GM10248 (cell line): ENCODE results near the gene NFATC2.
"Not testable (repeated sequence)": the region's sequence is repeated elsewhere in the genome, so short reads cannot be mapped to it uniquely, and the experiment has no call there.

Experiments
- CTCF ChIA-PET: fragments of 300-600 bp; sonication (Branson Sonifier 250); formaldehyde crosslinking; extraction: SDS; loops from one replicate; lab custom pipeline; 2021; ENCODE audit warnings: antibody characterized with exemption; lab: Yijun Ruan, JAX
- POLR2A ChIA-PET: fragments of 350-650 bp; sonication (Branson Sonifier 250); formaldehyde crosslinking; extraction: SDS; loops from one replicate; lab custom pipeline; 2020; ENCODE audit warnings: antibody characterized with exemption; lab: Yijun Ruan, JAX
- DNase-seq: peaks from one replicate; pipeline ENCODE4 v3.0.0; 2012; ENCODE audit errors: extremely low spot score
- TF ChIP-seq, protein P1 (sequence below): IDR thresholded peaks from 2 replicates; pipeline ENCODE4 v1.5.1; 2012; ENCODE audit warnings: mild to moderate bottlenecking, low read depth; ENCODE audit errors: extremely low read depth, missing control alignments, control extremely low read depth

Gene NFATC2

DNA sequence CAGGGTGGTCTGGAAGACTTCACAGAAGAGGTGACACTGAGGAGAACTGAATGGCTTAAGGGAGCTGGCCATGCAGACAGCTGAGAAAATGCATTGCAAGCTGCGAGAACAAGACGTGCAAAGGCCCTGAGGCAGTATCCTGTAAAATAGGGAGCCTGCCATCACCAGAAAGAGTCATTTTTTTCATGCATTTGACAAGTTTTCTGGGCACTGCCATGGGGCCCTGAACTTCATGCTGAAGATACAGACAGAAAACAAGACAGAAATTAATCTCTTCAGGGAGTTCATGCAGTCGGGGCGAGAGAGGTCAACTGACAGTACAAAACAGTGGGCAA is 28.9 kb upstream of the NFATC2 start:
- POLR2A ChIA-PET: no interaction called here
- no peak for DNase-seq
- CTCF ChIA-PET: no interaction called here
- TF ChIP-seq, protein P1, sequence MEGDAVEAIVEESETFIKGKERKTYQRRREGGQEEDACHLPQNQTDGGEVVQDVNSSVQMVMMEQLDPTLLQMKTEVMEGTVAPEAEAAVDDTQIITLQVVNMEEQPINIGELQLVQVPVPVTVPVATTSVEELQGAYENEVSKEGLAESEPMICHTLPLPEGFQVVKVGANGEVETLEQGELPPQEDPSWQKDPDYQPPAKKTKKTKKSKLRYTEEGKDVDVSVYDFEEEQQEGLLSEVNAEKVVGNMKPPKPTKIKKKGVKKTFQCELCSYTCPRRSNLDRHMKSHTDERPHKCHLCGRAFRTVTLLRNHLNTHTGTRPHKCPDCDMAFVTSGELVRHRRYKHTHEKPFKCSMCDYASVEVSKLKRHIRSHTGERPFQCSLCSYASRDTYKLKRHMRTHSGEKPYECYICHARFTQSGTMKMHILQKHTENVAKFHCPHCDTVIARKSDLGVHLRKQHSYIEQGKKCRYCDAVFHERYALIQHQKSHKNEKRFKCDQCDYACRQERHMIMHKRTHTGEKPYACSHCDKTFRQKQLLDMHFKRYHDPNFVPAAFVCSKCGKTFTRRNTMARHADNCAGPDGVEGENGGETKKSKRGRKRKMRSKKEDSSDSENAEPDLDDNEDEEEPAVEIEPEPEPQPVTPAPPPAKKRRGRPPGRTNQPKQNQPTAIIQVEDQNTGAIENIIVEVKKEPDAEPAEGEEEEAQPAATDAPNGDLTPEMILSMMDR: no peak

DNA sequence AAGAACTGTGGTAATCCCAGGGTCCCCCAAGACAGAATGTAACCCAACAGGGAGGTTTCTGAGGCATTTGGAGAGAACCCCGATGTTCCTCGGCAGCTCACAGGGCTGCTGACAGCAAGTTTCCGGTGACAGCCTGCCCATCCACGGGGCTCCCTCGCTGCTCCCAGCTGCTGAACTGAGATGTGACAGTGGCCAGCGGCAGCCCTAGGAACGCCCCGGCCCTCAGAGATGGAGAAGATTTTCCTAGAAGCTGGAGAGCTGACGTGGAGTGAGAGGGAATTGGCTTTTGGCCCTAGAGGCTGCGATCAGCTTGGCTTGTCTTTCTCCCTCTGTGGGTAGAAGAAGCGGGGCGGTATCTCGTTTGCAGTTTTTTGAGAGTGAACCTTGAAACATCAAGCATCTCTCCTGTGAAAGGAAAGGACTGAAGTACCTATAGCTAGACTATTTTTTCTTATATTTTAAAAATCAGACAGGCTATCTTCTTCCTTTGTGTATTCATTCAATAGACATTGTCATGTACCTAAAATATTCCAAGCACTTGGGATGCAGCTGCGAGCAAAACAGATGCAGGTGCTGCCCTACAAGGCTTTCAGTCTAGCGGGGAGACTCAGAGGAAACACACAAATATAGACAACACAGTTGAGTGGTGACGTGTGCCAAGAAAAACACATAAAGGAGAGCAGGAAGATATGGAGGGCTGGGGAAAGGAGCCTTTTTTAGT is 28.4 kb upstream of the NFATC2 start:
- DNase-seq: no peak
- ChIA-PET POLR2A (no interaction called here), CTCF (no interaction called here)
- TF ChIP-seq, protein P1: no peak

DNA sequence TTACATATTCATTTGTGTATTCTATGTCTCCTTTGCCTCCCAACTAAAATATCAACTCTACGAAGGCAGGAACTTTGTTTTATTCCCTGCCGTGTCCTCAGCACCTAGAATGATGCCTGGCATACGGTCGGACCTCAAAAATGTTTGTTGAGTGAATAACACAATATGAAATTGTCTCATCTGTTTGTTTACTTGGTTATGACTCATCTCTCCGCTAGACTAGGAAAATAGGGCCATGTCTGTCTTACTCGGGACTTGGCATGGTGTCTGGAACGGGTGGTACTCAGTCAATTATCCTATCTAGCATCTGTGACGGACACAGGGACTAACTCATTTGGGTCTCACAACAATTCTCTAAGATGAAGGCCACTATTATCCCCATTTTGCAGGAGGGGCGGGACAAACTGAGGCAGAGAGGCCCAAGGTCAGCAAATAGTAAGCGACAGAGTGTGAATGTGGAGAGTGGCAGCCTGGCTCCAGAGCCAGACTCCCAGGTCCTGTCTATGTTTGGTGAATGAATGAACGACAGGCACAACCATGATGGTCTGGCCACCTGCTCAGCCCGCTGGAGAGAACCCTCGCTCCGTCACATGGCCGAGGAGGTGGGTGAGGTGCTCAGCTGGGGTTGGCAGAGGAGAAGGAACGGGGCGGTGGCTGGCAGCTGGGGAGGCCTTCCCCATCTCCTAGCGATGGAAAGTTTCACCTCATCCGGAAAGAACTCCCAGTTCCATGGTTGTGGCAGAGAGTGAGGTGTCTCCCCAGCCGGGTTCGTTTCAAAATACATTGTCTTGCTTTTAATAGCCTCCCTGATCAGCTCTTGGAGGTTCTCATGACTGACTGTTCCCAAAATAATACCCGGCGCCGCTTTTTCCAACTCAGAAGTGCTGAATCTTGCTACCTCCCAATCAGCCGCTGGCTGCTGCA is 27.6 kb upstream of the NFATC2 start:
- DNase-seq: no peak
- ChIA-PET CTCF (no interaction called here), POLR2A (no interaction called here)
- TF ChIP-seq, protein P1: no peak

DNA sequence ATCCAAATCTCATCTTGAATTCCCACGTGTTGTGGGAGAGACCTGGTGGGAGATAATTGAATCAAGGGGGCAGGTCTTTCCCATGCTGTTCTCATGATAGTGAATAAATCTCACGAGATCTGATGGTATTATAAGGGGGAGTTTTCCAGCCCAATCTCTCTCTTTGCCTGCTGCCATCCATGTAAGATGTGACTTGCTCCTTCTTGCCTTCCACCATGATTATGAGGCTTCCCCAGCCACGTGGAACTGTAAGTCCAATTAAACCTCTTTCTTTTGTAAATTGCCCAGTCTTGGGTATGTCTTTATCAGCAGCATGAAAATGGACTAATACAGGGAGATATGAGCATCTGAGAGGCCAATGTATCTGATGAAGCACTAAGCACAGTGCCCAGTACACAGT is 26.0 kb upstream of the NFATC2 start:
- POLR2A ChIA-PET, DNase-seq, CTCF ChIA-PET: not testable (repeated sequence)

DNA sequence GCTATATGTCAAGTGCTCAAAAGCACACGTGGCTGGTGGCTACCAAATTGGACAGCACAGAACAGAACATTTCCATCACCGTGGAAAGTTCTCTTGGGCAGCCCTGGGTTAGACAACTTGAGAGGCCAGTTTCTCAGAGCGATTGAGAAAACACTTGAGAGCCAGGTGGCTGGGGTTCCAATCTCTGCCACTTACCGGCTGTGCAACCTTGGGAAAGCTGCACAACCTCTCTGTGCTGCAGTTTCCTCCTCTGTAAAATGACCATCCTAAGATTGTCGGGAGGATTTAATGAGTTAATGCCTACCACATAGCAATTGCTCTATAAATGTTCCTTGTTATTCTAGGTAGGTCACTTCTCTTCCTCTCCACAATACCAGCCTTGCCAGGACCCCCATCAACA is 25.1 kb upstream of the NFATC2 start:
- ChIA-PET CTCF (interaction anchor here (1.9 to 3.1 kb wide), 2 partner anchors 25 to 27 kb away, joined by 5 to 9 read pairs; partner anchors contain the start of gene NFATC2), POLR2A (no interaction called here)
- TF ChIP-seq, protein P1: no peak
- no peak for DNase-seq

DNA sequence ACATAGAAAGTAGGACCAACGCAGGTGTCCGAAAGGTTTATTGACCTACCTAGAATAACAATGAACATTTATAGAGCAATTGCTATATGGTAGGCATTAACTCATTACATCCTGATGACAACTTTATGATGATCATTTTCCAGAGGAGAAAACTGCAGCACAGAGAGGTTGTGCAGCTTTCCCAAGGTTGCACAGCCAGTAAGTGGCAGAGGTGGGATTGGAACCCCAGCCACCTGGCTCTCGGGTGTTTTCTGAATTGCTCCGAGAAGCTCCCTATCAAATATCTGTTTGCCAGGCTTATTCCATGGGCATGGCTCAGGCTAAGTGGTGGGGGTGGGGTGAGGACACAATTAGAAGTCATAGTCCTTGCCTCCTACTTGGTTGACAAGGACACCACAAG is 24.1 kb upstream of the NFATC2 start:
- no peak for DNase-seq
- CTCF ChIA-PET: interaction anchor here (0.9 to 3.1 kb wide), 3 partner anchors 24 to 30 kb away, joined by 3 to 9 read pairs (median 5); partner anchors contain the start of gene NFATC2
- POLR2A ChIA-PET: no interaction called here
- TF ChIP-seq, protein P1: no peak
